ENCODE measurements around the gene TDRD7.
"Not testable (repeated sequence)": the region's sequence is repeated elsewhere in the genome, so short reads cannot be mapped to it uniquely, and the experiment has no call there.

The TDRD7 gene

GRCh38 chr9:97479496-97480159 lies 67.7 kb downstream of the TDRD7 start:
- DNase-seq = no peak

DNA sequence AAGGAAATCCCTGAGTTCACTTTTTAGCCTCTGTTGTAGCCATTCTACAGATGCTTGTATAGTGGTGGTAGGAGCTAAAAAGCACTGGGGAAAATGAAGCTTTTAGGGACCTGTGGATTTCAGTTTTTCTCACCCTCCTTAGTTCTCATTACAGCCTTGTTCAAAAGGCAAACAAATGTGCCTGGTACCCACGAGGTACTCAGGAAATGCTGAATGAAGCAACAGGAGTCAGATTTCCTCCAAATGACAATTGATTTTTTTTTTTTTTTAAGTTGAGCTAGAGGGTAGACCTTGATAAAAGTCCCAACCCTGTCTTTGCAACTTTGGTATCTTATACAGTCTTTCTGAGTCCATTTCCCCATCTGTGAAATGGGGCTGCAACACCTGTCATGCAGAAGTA lies 68.3 kb downstream of the TDRD7 start:
- no peak for DNase-seq

GRCh38 chr9:97480749-97481148 lies 68.9 kb downstream of the TDRD7 start:
- no peak for DNase-seq

GRCh38 chr9:97484134-97484533 lies 72.2 kb downstream of the TDRD7 start:
- DNase-seq = no peak

DNA sequence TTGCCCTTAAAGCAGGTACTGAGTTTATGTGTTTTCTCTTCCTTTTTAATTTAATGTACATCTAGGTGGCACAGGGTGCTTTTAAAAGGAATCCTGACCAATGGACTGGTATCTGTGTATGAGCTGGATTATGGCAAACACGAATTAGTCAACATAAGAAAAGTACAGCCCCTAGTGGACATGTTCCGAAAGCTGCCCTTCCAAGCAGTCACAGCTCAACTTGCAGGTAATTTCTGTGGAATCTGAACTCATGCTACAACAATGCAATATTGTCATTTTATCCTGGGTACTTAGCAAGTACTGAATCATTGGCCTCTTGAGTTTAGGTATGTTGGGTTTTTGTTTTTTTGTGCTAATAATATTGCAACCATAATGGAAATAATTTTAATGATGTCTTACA lies 75.2 kb downstream of the TDRD7 start:
- no peak for DNase-seq

- peak in 1 of 3 experiments; percentile 24 for DNase-seq
Measured at GRCh38 chr9:97487861-97488260, 76.0 kb downstream of the TDRD7 start.

GRCh38 chr9:97491216-97491999 lies 79.5 kb downstream of the TDRD7 start:
- no peak for DNase-seq

GRCh38 chr9:97497558-97498375 lies 85.9 kb downstream of the TDRD7 start:
- DNase-seq = not testable (repeated sequence)

- DNase-seq = not testable (repeated sequence)
Measured at GRCh38 chr9:97498846-97499245, 87.0 kb downstream of the TDRD7 start.

- peak in 1 of 3 experiments; percentile 36 for DNase-seq
Measured at GRCh38 chr9:97500263-97500662, 88.4 kb downstream of the TDRD7 start.

GRCh38 chr9:97500765-97501176 lies 88.9 kb downstream of the TDRD7 start:
- no peak for DNase-seq

DNA sequence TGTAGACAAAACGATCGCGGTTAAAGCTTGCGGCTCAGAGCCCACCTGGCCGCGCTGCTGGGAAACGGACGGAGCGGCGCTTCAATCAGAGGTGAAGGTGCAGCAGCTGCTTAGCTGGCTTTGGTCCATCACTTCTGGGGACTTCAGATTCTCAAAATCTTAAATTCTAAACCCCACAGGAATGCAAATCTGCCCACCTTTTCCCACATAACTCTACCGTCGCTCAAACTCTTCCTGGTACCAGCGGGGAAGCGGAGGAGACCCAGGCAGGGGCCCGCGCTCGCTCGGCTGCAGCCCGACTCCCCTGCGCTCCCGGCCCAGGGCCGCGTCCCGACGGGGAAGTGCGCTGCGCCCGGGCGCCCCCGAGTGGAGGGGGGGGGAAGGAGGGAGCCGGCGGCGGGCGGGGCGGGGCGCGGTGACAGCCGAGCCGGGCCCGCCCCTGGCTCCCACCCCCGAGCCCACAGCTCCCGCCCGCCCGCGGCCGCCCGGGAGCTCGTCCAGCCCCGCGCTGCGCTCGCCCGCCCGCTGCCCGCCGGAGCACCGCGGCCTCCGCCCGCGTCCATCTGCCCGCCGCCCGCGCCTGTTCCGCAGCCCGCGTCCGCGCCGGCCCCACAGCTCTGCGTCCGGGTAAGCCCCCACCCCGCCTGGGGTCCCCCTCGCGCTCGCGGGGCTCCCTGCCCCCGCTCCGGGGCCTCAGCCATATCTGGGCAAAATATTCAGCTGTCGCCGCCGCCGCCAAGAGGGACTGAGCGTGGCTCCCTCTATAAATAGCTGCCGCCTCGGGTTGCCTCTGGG lies 89.5 kb downstream of the TDRD7 start, which contains the start of gene TMOD1:
Gene TMOD1, plus strand, starts transcription at position 490 of the 795 bp plus-strand sequence. CDS start 22,523 bp downstream, outside the sequence.
- peak; percentile 42 to 84 (median 82) for DNase-seq

DNA sequence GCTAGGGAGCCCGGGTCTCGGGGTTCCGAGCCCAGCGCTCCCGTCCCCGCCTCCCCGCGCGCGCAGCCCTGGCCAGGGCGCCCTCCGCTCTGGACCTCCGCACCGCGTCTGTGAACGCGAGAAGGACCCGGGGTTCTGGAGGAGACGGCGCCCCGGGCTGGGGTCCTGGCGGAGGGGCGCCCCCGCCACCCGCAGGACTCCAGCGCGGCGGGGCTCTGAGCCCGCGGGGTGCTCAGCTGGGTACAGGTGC lies 90.0 kb downstream of the TDRD7 start:
- peak in 1 of 3 experiments; percentile 72 for DNase-seq

- peak in 1 of 3 experiments; percentile 58 for DNase-seq
Measured at GRCh38 chr9:97502222-97502983, 90.5 kb downstream of the TDRD7 start.

DNA sequence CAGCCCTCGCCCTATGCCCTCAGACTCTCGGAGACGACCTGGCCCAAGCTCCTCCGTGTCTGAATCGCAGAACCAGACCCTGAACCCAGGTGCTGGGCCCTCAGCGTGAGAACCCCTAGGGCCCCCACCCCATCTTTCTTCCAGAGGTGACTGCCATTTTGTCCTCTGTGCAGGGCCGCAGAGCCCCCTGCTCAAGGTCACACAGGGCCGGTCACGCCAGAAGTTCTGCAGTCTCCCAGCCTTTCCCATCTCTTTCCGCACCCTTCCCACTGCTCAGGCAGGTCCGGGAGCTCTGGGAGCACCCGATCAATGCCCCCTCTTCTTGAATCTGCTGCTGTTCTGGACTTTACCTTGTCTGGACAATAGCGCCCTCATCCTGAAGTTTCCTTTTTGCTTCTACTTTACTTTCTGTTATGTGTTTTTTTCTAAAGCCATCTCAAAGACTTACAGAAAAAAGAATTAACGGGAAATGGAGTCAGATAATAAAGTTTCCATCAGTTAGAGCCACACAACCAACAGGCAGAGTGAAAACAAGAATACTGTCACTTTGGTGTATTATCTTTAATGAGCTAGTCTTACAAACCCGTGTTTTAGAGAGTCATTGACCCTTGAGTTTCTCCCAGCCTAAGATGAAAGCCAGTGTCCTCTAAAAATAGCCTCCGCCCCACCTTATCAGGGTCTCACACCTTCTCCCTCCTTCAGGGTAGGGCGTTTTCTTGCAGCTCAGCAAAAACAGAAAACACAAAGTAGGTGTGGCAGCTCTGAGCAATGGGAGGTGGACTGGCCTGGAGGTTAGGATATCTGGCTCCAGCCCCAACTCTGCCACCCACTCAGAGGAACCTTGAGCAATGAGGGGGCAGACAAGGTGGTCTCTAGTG lies 91.3 kb downstream of the TDRD7 start:
- no peak for DNase-seq

GRCh38 chr9:97503862-97504210 lies 91.9 kb downstream of the TDRD7 start:
- DNase-seq = no peak

DNA sequence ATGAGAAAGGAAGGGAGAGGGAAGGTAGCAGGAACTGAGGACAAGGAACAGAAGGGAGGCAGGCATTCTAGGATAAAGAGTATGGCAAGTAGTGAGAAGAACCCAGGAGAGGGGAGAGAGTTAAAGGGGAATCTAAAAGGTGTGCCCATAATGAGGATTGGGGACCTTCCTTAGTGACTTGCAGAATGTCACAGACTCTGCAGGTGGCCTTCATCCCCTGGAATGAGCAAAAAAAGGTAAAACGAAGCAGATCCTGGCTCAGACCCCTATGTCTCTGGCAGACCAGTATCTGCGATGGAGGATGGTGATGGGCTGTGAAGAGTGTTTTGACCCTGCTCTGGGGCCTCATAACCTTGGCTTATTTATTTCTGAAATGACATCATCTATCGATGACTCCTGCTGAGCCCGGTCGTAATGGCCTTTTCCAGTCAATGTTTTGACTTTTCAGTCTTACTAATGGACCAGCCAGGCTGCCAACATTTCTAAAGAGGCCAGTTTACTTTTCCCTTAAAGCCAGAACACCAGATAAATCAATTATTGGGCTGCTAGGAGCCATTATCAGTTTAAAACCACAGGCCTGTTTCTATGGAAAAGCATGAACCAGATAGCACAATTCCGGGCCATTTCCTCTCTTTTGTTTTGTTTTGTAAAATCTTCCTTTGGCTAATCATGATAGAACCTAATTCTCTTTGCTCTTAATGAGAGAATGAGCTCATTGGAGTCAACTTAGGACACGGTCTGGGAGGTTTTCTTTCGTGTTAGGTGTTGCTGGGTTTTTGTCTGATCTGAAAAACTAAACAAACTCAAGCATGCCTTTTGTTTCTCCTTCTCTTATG lies 92.7 kb downstream of the TDRD7 start:
- DNase-seq = no peak

GRCh38 chr9:97505845-97506244 lies 93.9 kb downstream of the TDRD7 start:
- DNase-seq = no peak

- DNase-seq = no peak
Measured at GRCh38 chr9:97506306-97506705, 94.4 kb downstream of the TDRD7 start.

- no peak for DNase-seq
Measured at GRCh38 chr9:97506787-97507186, 94.9 kb downstream of the TDRD7 start.
